ENCODE data around the gene SRMS. TPM values are rescaled to one million over a fixed set of nuclear protein-coding genes. Genes with fewer than 3 reads are reported as not detected.

The SRMS gene
- total and polyA plus RNA-seq, 2 of the 13 experiments (the other 11 are each of a cell fraction or from before 2014, with no cell fraction given) = not detected

DNA sequence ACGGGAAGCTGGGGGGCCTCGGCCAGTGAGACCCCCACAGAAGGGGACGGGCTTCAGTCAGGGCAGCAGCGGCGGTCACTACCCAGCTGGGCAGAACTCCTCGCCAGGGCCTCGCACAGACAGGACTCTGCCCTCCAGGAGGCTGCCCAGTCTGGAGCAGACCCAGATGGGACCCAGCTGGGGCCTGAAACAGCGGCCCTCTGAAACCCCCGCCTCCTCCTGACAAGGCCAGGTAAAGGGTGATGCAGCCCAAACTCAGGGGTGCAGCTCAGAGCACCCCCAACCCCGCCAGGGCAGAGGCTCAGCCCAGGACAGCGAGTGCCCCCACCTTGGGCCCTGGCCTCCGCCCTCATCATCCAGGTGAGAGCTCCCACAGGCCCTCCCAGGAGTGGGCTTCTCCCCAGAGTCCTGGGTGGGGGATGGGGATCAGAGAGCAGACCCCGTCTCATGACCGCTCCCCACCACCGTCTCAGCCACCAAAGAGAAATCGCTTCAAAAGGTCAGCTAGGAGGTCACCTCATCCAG is 50.9 kb downstream of the SRMS start:
- no TSS peak for BruUV-seq (replicated peaks)
- ATAC-seq (peak; percentile 40), DNase-seq (ENCODE audit: low spot score) (no peak), FAIRE-seq (no peak)
- Histone ChIP-seq H4K20me1 (ENCODE audit: insufficient read depth, low read length) (peaks cover 6% of the 10 kb centered on the region; the same call in 1 of the 2 replicates), H3K9ac (ENCODE audit: insufficient read depth, low read depth, low read length) (no peak overlapping the region), H3K79me2 (ENCODE audit: insufficient read depth, low read length) (no peaks in the 10 kb centered on the region), H3K4me3 (replicated peaks in 1 of 3; ENCODE audit: insufficient read depth in 1 of 3, low read depth in 2 of 3, low read length in 3 of 3) (peak overlapping the region in 1 of 3 experiments; percentile 39; a peak in 1 of 6 replicates), H3K4me2 (ENCODE audit: low read depth, low read length) (peak overlapping the region; percentile 58), H3K4me1 (ENCODE audit: insufficient read depth, low read length) (0 out of 2 replicates have a peak, but pooled peaks cover 5% of the 10 kb centered on the region), H2AFZ (ENCODE audit: low read length) (no peak overlapping the region), H3K27me3 (ENCODE audit: control insufficient read depth in 1 of 2, insufficient read depth in 2 of 2, low read length in 2 of 2) (peaks cover 35 to 69% of the 10 kb centered on the region in 2 experiments), H3K36me3 (replicated peaks in 1 of 2; ENCODE audit: control insufficient read depth in 1 of 2, insufficient read depth in 2 of 2, low read length in 2 of 2) (no peaks in the 10 kb centered on the region), H3K9me3 (ENCODE audit: low read length) (no peaks in the 10 kb centered on the region), H3K27ac (ENCODE audit: extremely low read length, insufficient read depth, low read length) (no peak overlapping the region)
- ChIA-PET CTCF (ENCODE audit: low intra/inter-chr PET ratio, low total read pairs) (interaction anchor here (1.1 to 1.4 kb wide), 2 partner anchors 23 to 41 kb away, joined by 4 read pairs; partner anchors contain the start of gene PTK6), POLR2A (no interaction called here)
- WGBS (ENCODE audit: low lambda C conversion rate) = 33% methylated on average over 12 of the region's 16 CpGs
- in situ Hi-C loops (cut with HindIII; ENCODE audit: extremely low pct_ligation_motif_present, low pct_unique_long_range_greater_than_20kb) = no loop called here
- intact Hi-C loops (cut with micrococcal nuclease; ENCODE audit: unreplicated experiment) = no loop called here
- TF ChIP-seq, protein P1, sequence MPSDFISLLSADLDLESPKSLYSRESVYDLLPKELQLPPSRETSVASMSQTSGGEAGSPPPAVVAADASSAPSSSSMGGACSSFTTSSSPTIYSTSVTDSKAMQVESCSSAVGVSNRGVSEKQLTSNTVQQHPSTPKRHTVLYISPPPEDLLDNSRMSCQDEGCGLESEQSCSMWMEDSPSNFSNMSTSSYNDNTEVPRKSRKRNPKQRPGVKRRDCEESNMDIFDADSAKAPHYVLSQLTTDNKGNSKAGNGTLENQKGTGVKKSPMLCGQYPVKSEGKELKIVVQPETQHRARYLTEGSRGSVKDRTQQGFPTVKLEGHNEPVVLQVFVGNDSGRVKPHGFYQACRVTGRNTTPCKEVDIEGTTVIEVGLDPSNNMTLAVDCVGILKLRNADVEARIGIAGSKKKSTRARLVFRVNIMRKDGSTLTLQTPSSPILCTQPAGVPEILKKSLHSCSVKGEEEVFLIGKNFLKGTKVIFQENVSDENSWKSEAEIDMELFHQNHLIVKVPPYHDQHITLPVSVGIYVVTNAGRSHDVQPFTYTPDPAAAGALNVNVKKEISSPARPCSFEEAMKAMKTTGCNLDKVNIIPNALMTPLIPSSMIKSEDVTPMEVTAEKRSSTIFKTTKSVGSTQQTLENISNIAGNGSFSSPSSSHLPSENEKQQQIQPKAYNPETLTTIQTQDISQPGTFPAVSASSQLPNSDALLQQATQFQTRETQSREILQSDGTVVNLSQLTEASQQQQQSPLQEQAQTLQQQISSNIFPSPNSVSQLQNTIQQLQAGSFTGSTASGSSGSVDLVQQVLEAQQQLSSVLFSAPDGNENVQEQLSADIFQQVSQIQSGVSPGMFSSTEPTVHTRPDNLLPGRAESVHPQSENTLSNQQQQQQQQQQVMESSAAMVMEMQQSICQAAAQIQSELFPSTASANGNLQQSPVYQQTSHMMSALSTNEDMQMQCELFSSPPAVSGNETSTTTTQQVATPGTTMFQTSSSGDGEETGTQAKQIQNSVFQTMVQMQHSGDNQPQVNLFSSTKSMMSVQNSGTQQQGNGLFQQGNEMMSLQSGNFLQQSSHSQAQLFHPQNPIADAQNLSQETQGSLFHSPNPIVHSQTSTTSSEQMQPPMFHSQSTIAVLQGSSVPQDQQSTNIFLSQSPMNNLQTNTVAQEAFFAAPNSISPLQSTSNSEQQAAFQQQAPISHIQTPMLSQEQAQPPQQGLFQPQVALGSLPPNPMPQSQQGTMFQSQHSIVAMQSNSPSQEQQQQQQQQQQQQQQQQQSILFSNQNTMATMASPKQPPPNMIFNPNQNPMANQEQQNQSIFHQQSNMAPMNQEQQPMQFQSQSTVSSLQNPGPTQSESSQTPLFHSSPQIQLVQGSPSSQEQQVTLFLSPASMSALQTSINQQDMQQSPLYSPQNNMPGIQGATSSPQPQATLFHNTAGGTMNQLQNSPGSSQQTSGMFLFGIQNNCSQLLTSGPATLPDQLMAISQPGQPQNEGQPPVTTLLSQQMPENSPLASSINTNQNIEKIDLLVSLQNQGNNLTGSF (CRISPR knock-in tag; IDR thresholded peaks at IDR 0.05) = no peak
- TF ChIP-seq NCOA1 (CRISPR knock-in tag; IDR thresholded peaks at IDR 0.05) (no peak), ZNF549 (CRISPR knock-in tag; IDR thresholded peaks at IDR 0.05) (no peak), ZNF883 (CRISPR knock-in tag; IDR thresholded peaks at IDR 0.05; ENCODE audit: not compliant biosample characterization) (peak; percentile 5), ZNF30 (CRISPR knock-in tag; IDR thresholded peaks at IDR 0.05) (no peak), FOXA1 (IDR thresholded peaks at IDR 0.05) (no peak), FOXA1 (CRISPR knock-in tag; IDR thresholded peaks at IDR 0.05) (no peak), HNRNPL (IDR thresholded peaks at IDR 0.05; ENCODE audit: low read depth, low read length) (peak; percentile 43), ZNF138 (CRISPR knock-in tag; IDR thresholded peaks at IDR 0.05; ENCODE audit: low read depth) (no peak), ELF3 (CRISPR knock-in tag; IDR thresholded peaks at IDR 0.05) (no peak), SIN3B (IDR thresholded peaks at IDR 0.05; ENCODE audit: low read length) (no peak), NR3C1 (CRISPR knock-in tag; IDR thresholded peaks at IDR 0.05) (no peak), ZBTB7B (CRISPR knock-in tag; IDR thresholded peaks at IDR 0.05) (no peak), ZNF616 (CRISPR knock-in tag; IDR thresholded peaks at IDR 0.05; ENCODE audit: low read depth) (no peak), NAIF1 (CRISPR knock-in tag; IDR thresholded peaks at IDR 0.05; ENCODE audit: borderline replicate concordance) (no peak), ZNF235 (CRISPR knock-in tag; IDR thresholded peaks at IDR 0.05; ENCODE audit: borderline replicate concordance) (no peak), CHD4 (IDR thresholded peaks at IDR 0.05; ENCODE audit: borderline replicate concordance, low read length) (no peak), IKZF4 (CRISPR knock-in tag; IDR thresholded peaks at IDR 0.05; ENCODE audit: borderline replicate concordance, low read depth, not compliant biosample characterization) (no peak), RFXANK (CRISPR knock-in tag; IDR thresholded peaks at IDR 0.05) (no peak)
- TF ChIP-seq, protein P2, sequence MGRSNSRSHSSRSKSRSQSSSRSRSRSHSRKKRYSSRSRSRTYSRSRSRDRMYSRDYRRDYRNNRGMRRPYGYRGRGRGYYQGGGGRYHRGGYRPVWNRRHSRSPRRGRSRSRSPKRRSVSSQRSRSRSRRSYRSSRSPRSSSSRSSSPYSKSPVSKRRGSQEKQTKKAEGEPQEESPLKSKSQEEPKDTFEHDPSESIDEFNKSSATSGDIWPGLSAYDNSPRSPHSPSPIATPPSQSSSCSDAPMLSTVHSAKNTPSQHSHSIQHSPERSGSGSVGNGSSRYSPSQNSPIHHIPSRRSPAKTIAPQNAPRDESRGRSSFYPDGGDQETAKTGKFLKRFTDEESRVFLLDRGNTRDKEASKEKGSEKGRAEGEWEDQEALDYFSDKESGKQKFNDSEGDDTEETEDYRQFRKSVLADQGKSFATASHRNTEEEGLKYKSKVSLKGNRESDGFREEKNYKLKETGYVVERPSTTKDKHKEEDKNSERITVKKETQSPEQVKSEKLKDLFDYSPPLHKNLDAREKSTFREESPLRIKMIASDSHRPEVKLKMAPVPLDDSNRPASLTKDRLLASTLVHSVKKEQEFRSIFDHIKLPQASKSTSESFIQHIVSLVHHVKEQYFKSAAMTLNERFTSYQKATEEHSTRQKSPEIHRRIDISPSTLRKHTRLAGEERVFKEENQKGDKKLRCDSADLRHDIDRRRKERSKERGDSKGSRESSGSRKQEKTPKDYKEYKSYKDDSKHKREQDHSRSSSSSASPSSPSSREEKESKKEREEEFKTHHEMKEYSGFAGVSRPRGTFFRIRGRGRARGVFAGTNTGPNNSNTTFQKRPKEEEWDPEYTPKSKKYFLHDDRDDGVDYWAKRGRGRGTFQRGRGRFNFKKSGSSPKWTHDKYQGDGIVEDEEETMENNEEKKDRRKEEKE (IDR thresholded peaks at IDR 0.05) = no peak
